Measurements from ENCODE around the gene MTR. TPM values are rescaled to one million over a fixed set of nuclear protein-coding genes. Genes with fewer than 3 reads are reported as not detected.
"Not testable (repeated sequence)": the region's sequence is repeated elsewhere in the genome, so short reads cannot be mapped to it uniquely, and the experiment has no call there.

The MTR gene
- total RNA-seq, 1 donor from 2014 or later, result 11.3 TPM

GRCh38 chr1:236835491-236835890 lies 40.4 kb downstream of the MTR start:
- no peak for ATAC-seq

- ATAC-seq, result no peak
These were observed 41.1 kb downstream of the MTR start for GRCh38 chr1:236836157-236836556.

- ATAC-seq, result no peak
These were observed 42.0 kb downstream of the MTR start for GRCh38 chr1:236837115-236837514.

GRCh38 chr1:236837897-236838296 lies 42.8 kb downstream of the MTR start:
- ATAC-seq, result no peak

- ATAC-seq, result no peak
These were observed 46.2 kb downstream of the MTR start for GRCh38 chr1:236841341-236841740.

GRCh38 chr1:236844499-236845271 lies 49.6 kb downstream of the MTR start:
- ATAC-seq, result no peak

- no peak for ATAC-seq
These were observed 50.7 kb downstream of the MTR start for GRCh38 chr1:236845830-236846229.

- no peak for ATAC-seq
These were observed 53.3 kb downstream of the MTR start for GRCh38 chr1:236848274-236848923.

- ATAC-seq, result no peak
These were observed 55.2 kb downstream of the MTR start for GRCh38 chr1:236850077-236850979.

GRCh38 chr1:236851871-236852270 lies 56.8 kb downstream of the MTR start:
- ATAC-seq, result no peak

GRCh38 chr1:236853921-236854604 lies 59.0 kb downstream of the MTR start:
- ATAC-seq, result no peak

- no peak for ATAC-seq
These were observed 59.5 kb downstream of the MTR start for GRCh38 chr1:236854605-236854983.

GRCh38 chr1:236856649-236857048 lies 61.6 kb downstream of the MTR start:
- ATAC-seq, result not testable (repeated sequence)

- ATAC-seq, result no peak
These were observed 63.1 kb downstream of the MTR start for GRCh38 chr1:236858165-236858564.

GRCh38 chr1:236860101-236860500 lies 65.0 kb downstream of the MTR start:
- ATAC-seq, result no peak

- ATAC-seq, result no peak
These were observed 65.6 kb downstream of the MTR start for GRCh38 chr1:236860674-236861073.

- ATAC-seq, result no peak
These were observed 66.6 kb downstream of the MTR start for GRCh38 chr1:236861560-236862218.

GRCh38 chr1:236862219-236862591 lies 67.1 kb downstream of the MTR start:
- ATAC-seq, result no peak

GRCh38 chr1:236862615-236863211 lies 67.6 kb downstream of the MTR start:
- no peak for ATAC-seq

GRCh38 chr1:236864211-236864610 lies 69.1 kb downstream of the MTR start:
- no peak for ATAC-seq

GRCh38 chr1:236864996-236865817 lies 70.1 kb downstream of the MTR start:
- no peak for ATAC-seq
